ENCODE data around the gene FPR1.

Gene FPR1

GRCh38 chr19:51786646-51787494 is 35.2 kb upstream of the FPR1 start:
- no peaks in the 10 kb centered on the region for H4K20me1 ChIP-seq (ENCODE audit: low read depth, low read length)

GRCh38 chr19:51784922-51785690 is 33.4 kb upstream of the FPR1 start:
- H3K27me3 ChIP-seq (ENCODE audit: low read length) = no peaks in the 10 kb centered on the region
- H3K79me2 ChIP-seq (ENCODE audit: insufficient read depth, low read length) = no peaks in the 10 kb centered on the region
- H3K9me3 ChIP-seq (ENCODE audit: insufficient read depth, low read length) = no peaks in the 10 kb centered on the region
- no peaks in the 10 kb centered on the region for H4K20me1 ChIP-seq (ENCODE audit: low read depth, low read length)
- TF ChIP-seq CTCF (IDR thresholded peaks at IDR 0.05; ENCODE audit: insufficient read depth, low read length, poor library complexity, severe bottlenecking) (no peak), EZH2phosphoT487 (conservative IDR thresholded peaks at IDR 0.05; ENCODE audit: low read length) (no peak)
- no peak overlapping the region for H3K4me3 ChIP-seq (ENCODE audit: insufficient read depth, low read length, poor library complexity, severe bottlenecking)
- no peak overlapping the region for H2AFZ ChIP-seq (ENCODE audit: low read depth, low read length, severe bottlenecking)
- no peak overlapping the region for H3K27ac ChIP-seq (ENCODE audit: low read depth, low read length)
- H3K36me3 ChIP-seq (ENCODE audit: low read length) = no peaks in the 10 kb centered on the region
- H3K9me2 ChIP-seq (replicated peaks; ENCODE audit: insufficient read depth, low read length) = no peaks in the 10 kb centered on the region
- H3F3A ChIP-seq (ENCODE audit: insufficient read depth) = no peaks in the 10 kb centered on the region
- H3K4me2 ChIP-seq (ENCODE audit: low read depth, low read length, poor library complexity, severe bottlenecking) = no peak overlapping the region
- H3K9ac ChIP-seq (ENCODE audit: low read length) = no peak overlapping the region

More at GRCh38 chr19:51786646-51787494, 35.2 kb upstream of the FPR1 start:
- H3K9me3 ChIP-seq (ENCODE audit: insufficient read depth, low read length) = no peaks in the 10 kb centered on the region
- no peak overlapping the region for H3K9ac ChIP-seq (ENCODE audit: low read length)
- H3K27ac ChIP-seq (ENCODE audit: low read depth, low read length) = no peak overlapping the region
- no peaks in the 10 kb centered on the region for H3K36me3 ChIP-seq (ENCODE audit: low read length)
- H3K4me3 ChIP-seq (ENCODE audit: insufficient read depth, low read length, poor library complexity, severe bottlenecking) = no peak overlapping the region
- H3K27me3 ChIP-seq (ENCODE audit: low read length) = no peaks in the 10 kb centered on the region
- TF ChIP-seq EZH2phosphoT487 (conservative IDR thresholded peaks at IDR 0.05; ENCODE audit: low read length) (no peak), CTCF (IDR thresholded peaks at IDR 0.05; ENCODE audit: insufficient read depth, low read length, poor library complexity, severe bottlenecking) (no peak)
- no peak overlapping the region for H3K4me2 ChIP-seq (ENCODE audit: low read depth, low read length, poor library complexity, severe bottlenecking)
- no peak overlapping the region for H2AFZ ChIP-seq (ENCODE audit: low read depth, low read length, severe bottlenecking)
- H3K9me2 ChIP-seq (replicated peaks; ENCODE audit: insufficient read depth, low read length) = no peaks in the 10 kb centered on the region
- no peaks in the 10 kb centered on the region for H3K79me2 ChIP-seq (ENCODE audit: insufficient read depth, low read length)
- H3F3A ChIP-seq (ENCODE audit: insufficient read depth) = no peaks in the 10 kb centered on the region

- H2AFZ ChIP-seq (ENCODE audit: low read depth, low read length, severe bottlenecking) = no peak overlapping the region
- H3K27ac ChIP-seq (ENCODE audit: low read depth, low read length) = no peak overlapping the region
- H4K20me1 ChIP-seq (ENCODE audit: low read depth, low read length) = no peaks in the 10 kb centered on the region
- no peak overlapping the region for H3K4me3 ChIP-seq (ENCODE audit: insufficient read depth, low read length, poor library complexity, severe bottlenecking)
- no peaks in the 10 kb centered on the region for H3K36me3 ChIP-seq (ENCODE audit: low read length)
- H3K9me3 ChIP-seq (ENCODE audit: insufficient read depth, low read length) = no peaks in the 10 kb centered on the region
- no peaks in the 10 kb centered on the region for H3K79me2 ChIP-seq (ENCODE audit: insufficient read depth, low read length)
- no peaks in the 10 kb centered on the region for H3F3A ChIP-seq (ENCODE audit: insufficient read depth)
- no peak overlapping the region for H3K4me2 ChIP-seq (ENCODE audit: low read depth, low read length, poor library complexity, severe bottlenecking)
- H3K9me2 ChIP-seq (replicated peaks; ENCODE audit: insufficient read depth, low read length) = no peaks in the 10 kb centered on the region
- no peaks in the 10 kb centered on the region for H3K27me3 ChIP-seq (ENCODE audit: low read length)
- no peak overlapping the region for H3K9ac ChIP-seq (ENCODE audit: low read length)
- TF ChIP-seq CTCF (IDR thresholded peaks at IDR 0.05; ENCODE audit: insufficient read depth, low read length, poor library complexity, severe bottlenecking) (no peak), EZH2phosphoT487 (conservative IDR thresholded peaks at IDR 0.05; ENCODE audit: low read length) (no peak)
Measured at GRCh38 chr19:51784109-51784785, 32.6 kb upstream of the FPR1 start.
